CD4-positive, alpha-beta T cell treated with Interleukin-10 for 1 hour (primary cell): ENCODE results near the gene MSL2.
"Not testable (repeated sequence)": the region's sequence is repeated elsewhere in the genome, so short reads cannot be mapped to it uniquely, and the experiment has no call there.

Experiments
- DNase-seq: peaks from one replicate; pipeline ENCODE4 v3.0.0-alpha.2; 2020

Gene MSL2

GRCh38 chr3:136192195-136192594, 3.9 kb downstream of the MSL2 start:
- DNase-seq: not testable (repeated sequence)

DNA sequence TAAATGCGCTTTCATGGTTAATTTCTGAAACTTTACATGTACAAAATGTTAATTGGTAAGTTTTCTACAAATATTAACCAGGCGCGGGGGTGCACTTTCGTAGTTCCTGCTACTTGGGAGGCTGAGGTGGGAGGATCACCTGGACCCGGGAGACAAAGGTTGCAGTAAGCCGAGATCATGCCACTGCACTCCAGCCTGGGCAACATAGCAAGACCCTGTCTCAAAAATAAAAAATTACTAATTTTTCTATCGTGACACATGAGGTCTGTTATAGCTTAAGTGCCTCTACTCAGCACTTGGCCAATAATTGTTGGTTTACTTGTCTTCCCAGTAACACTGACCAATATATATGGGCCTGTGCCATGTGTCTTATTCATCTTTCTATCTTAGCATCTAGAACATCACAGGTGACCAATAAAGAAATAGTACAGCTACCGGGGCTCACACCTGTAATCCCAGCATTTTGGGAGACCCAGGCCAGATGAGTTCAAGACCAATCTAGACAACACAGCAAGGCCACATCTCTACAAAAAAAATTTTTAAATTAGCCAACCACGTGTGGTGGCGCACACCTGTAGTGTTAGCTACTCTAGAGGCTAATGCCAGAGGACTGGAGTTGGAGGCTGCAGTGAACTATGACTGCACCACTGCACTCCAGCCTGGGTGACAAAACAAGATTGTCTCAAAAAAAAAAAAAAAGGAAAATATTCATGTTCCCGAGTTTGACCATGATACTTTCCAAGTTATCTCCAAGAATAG, 6.1 kb downstream of the MSL2 start:
- no peak for DNase-seq

- no peak for DNase-seq
These were observed 7.1 kb downstream of the MSL2 start for GRCh38 chr3:136189043-136189442.

- no peak for DNase-seq
These were observed 8.3 kb downstream of the MSL2 start for GRCh38 chr3:136187868-136188267.

DNA sequence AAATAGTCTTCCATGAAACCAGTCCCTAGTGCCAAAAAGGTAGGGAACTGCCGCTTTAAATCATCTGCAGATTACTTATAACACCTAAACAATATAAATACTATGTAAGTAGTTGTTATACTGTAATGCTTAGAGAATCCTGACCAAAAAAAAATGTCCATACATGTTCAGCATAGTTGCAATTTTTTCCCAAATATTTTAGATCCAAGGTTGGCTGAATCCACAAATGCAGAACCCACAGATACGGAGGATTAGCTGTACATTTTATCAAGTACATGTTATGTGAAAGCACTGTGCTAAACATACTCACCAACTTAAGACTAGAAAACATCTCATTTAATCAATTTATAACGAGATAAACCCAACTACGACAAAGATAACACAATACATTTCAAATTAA, 9.3 kb downstream of the MSL2 start:
- no peak for DNase-seq

- DNase-seq: peak; percentile 34
These were observed 9.8 kb downstream of the MSL2 start for GRCh38 chr3:136186344-136186743.

DNA sequence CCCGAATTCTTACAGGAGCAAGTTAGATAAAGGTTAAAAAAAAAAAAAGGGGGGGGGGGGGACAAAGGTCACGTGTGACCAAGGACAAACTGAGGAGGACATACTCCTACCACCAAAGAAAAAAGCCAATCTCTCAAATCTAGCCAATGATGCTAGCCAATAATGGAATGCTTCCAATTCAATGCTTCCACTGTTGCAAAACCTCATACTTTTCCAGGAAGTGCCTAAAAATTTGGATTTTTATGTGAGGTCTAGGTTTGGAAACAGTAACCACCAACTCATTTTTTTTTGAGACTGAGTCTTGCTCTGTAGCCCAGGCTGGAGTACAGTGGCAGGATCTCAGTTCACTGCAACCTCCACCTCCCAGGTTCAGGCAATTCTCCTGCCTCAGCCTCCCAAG, 11.4 kb downstream of the MSL2 start:
- DNase-seq: no peak

DNA sequence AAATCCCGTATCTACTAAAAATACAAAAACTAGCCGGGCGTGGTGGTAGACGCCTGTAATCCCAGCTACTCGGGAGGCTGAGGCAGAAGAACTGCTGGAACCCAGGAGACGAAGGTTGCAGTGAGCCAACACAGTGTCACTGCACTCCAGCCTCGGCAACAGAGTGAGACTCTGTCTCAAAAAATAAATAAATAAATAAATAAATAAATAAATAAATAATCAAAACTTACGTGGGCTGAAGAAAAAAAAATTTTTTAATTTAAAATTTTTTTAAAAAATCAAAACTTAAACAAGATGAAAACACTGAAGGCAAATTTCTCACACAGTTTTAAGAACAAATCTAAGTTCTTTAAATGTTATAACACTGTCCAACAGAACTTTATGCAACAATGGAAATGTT, 14.4 kb downstream of the MSL2 start:
- DNase-seq: no peak

GRCh38 chr3:136177876-136178275, 18.3 kb downstream of the MSL2 start:
- no peak for DNase-seq

GRCh38 chr3:136173939-136174490, 22.1 kb downstream of the MSL2 start:
- no peak for DNase-seq

- DNase-seq: no peak
These were observed 25.0 kb downstream of the MSL2 start for GRCh38 chr3:136171097-136171542.

- DNase-seq: not testable (repeated sequence)
These were observed 27.9 kb downstream of the MSL2 start for GRCh38 chr3:136168236-136168635.

- no peak for DNase-seq
These were observed 29.6 kb downstream of the MSL2 start for GRCh38 chr3:136166507-136166906.

DNA sequence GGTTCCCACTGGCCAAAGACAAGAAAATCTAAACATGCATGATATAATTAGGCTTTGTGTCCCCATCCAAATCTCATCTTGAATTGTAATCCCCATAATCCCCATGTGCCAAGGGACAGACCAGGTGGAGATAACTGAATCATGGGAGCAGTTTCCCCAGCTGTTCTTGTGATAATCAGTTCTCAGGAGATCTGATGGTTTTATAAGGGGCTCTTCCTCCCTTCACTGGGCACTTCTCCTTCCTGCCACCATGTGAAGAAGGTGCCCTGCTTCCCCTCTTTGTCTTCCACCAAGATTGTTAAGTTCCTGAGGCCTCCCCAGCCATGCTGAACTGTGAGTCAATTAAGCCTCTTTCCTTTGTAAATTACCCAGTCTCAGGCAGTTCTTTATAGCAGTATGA, 32.5 kb downstream of the MSL2 start:
- not testable (repeated sequence) for DNase-seq

DNA sequence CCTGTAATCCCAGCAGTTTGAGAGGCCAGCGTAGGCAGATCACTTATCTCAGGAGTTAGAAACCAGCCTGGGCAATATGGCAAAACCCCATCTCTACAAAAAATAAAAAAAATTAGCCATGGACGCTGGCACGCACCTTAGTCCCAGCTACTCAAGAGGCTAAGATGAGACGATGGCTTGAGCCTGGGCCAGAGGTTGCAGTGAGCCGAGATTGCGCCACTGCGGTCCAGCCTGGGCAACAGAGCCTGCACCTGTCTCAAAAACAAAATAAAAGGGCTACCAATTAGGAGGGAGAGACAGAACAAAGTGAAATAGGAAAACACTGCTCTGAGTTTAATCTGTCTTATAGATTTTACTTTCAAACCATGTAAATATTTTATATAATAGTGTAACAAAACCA, 33.8 kb downstream of the MSL2 start:
- no peak for DNase-seq

- no peak for DNase-seq
These were observed 34.6 kb downstream of the MSL2 start for GRCh38 chr3:136161516-136161915.

- no peak for DNase-seq
These were observed 43.2 kb downstream of the MSL2 start for GRCh38 chr3:136152963-136153362.

- no peak for DNase-seq
These were observed 43.8 kb downstream of the MSL2 start for GRCh38 chr3:136152176-136152843.

- no peak for DNase-seq
These were observed 44.9 kb downstream of the MSL2 start for GRCh38 chr3:136151219-136151618.

- no peak for DNase-seq
These were observed 46.5 kb downstream of the MSL2 start for GRCh38 chr3:136149667-136150066.

DNA sequence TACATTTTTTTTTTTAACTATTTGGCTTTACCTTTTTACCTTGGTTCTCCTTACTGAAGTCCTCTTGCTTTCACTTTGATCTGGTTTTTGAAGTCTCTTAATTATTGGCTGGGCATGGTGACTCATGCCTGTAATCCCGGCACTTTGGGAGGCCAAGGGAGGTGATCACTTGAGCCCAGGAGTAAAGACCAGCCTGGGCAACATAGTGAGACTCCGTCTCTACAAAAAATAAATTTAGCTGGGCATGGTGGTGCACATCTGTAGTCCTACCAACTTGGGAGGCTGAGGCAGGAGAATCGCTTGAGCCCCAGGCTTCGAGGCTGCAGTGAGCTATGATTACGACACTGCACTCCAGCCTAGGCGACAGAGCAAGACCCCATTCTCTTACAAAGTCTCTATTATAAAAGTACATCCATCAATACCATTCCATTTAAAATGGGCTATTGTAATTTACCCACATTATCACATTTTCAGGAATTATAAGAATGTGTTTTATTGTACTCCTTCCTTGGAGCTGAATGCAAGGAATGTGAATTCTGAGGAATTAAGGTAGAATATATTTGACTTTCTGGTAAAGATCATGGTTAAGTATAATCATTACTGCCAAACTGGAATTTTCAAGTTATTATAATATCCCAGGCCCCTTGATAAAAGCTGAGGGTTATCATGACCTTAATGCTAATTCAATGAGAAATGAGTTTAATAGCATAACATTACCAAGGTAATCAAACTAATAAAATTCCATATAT, 49.0 kb downstream of the MSL2 start:
- no peak for DNase-seq

GRCh38 chr3:136144397-136144796, 51.7 kb downstream of the MSL2 start:
- DNase-seq: not testable (repeated sequence)

- no peak for DNase-seq
These were observed 53.5 kb downstream of the MSL2 start for GRCh38 chr3:136142592-136142991.

GRCh38 chr3:136141891-136142290, 54.2 kb downstream of the MSL2 start:
- DNase-seq: no peak
